GM23248 (cell line): ENCODE measurements around the gene SH3RF3. TPM values are rescaled to one million over a fixed set of nuclear protein-coding genes. Genes with fewer than 3 reads are reported as not detected.
"Not testable (repeated sequence)": the region's sequence is repeated elsewhere in the genome, so short reads cannot be mapped to it uniquely, and the experiment has no call there.

Source experiments
- DNase-seq: peaks from one replicate; pipeline ENCODE4 v3.0.0-alpha.2; 2015
- H2AFZ ChIP-seq: fragments of 200-600 bp; sonication (generic); 2 replicates; pipeline ENCODE4 v1.6.1; 2016; ENCODE audit warnings: antibody characterized with exemption
- H3F3A ChIP-seq: fragments of 200-600 bp; sonication (generic); 2 replicates; pipeline ENCODE4 v1.6.1; 2016; ENCODE audit warnings: mild to moderate bottlenecking, antibody characterized with exemption, mixed run types; ENCODE audit not compliant: insufficient read depth
- H3K27ac ChIP-seq: fragments of 200-600 bp; sonication (generic); 2 replicates; pipeline ENCODE4 v1.5.1; 2016; ENCODE audit warnings: mild to moderate bottlenecking
- H3K27me3 ChIP-seq: fragments of 200-600 bp; sonication (generic); replicated peaks from 2 replicates; pipeline ENCODE4 v1.6.1; 2016; ENCODE audit warnings: mild to moderate bottlenecking; ENCODE audit not compliant: insufficient read depth
- H3K36me3 ChIP-seq: fragments of 200-600 bp; sonication (generic); 2 replicates; pipeline ENCODE4 v1.6.1; 2016; ENCODE audit warnings: low read depth, mild to moderate bottlenecking
- H3K4me1 ChIP-seq: fragments of 200-600 bp; sonication (generic); 2 replicates; pipeline ENCODE4 v1.6.1; 2016; ENCODE audit warnings: mild to moderate bottlenecking; ENCODE audit not compliant: insufficient read depth
- H3K4me2 ChIP-seq: fragments of 200-600 bp; sonication (generic); one replicate; pipeline ENCODE4 v1.6.1; 2016; ENCODE audit warnings: mild to moderate bottlenecking; ENCODE audit not compliant: unreplicated experiment
- H3K4me3 ChIP-seq: fragments of 200-600 bp; sonication (generic); 2 replicates; pipeline ENCODE4 v1.5.1; 2016; ENCODE audit warnings: mild to moderate bottlenecking
- H3K79me2 ChIP-seq: fragments of 200-600 bp; sonication (generic); 2 replicates; pipeline ENCODE4 v1.6.1; 2016; ENCODE audit warnings: mild to moderate bottlenecking; ENCODE audit not compliant: insufficient read depth
- H3K9ac ChIP-seq: fragments of 200-600 bp; sonication (generic); 2 replicates; pipeline ENCODE4 v1.6.1; 2016; ENCODE audit warnings: mild to moderate bottlenecking
- H3K9me2 ChIP-seq: fragments of 200-600 bp; sonication (generic); 2 replicates; pipeline ENCODE4 v1.6.1; 2016; ENCODE audit warnings: mixed run types, mild to moderate bottlenecking, moderate library complexity; ENCODE audit not compliant: insufficient read depth
- H3K9me3 ChIP-seq: fragments of 200-600 bp; sonication (generic); one replicate; pipeline ENCODE4 v1.6.1; 2017; ENCODE audit warnings: low read depth
- H4K20me1 ChIP-seq: fragments of 200-600 bp; sonication (generic); 2 replicates; pipeline ENCODE4 v1.6.0; 2016; ENCODE audit not compliant: insufficient read depth
- EZH2 ChIP-seq: fragments of 200-600 bp; sonication (generic); IDR thresholded peaks from 2 replicates; pipeline ENCODE4 v1.6.1; 2018; ENCODE audit warnings: antibody characterized with exemption, mild to moderate bottlenecking; ENCODE audit not compliant: insufficient read depth, poor library complexity, severe bottlenecking
- EZH2phosphoT487 ChIP-seq: fragments of 200-600 bp; sonication (generic); IDR thresholded peaks from 2 replicates; pipeline ENCODE4 v1.6.1; 2018; ENCODE audit warnings: antibody characterized with exemption, moderate library complexity, mild to moderate bottlenecking, low read depth; ENCODE audit not compliant: insufficient read depth
- WGBS, 2 experiments: methylation state at CpG; one replicate each; pipeline ENCODE4 v1.1.6; 2015 to 2017; ENCODE audit warnings: low lambda C conversion rate in 2 of 2, low coverage in 1 of 2; ENCODE audit errors: missing lambda C conversion rate in 2 of 2; 5-methylcytosine and 5-hydroxymethylcytosine counted together
- in situ Hi-C: fragments of 300-500 bp; cut with MboI; formaldehyde crosslinking; loops from 2 replicates; pipeline ENCODE4 v1.15.0; 2020
- polyA plus RNA-seq: library from polyadenylated mRNA; unstranded; fragments of >200 nt; fragmentation: Nextera tagmentation; extraction: Ambion mirVana; gene quantifications from 2 replicates; pipeline ENCODE4 v1.2.1, GENCODE V29; 2016
- total RNA-seq: library from RNA; depleted of rRNA; stranded (reverse); fragments of >200 nt; shearing (Covaris generic); gene quantifications from 2 replicates; pipeline ENCODE4 v1.2.3, GENCODE V29; 2014

SH3RF3 gene
- total and polyA plus RNA-seq, 2 experiments from 2014 or later = 1.5 to 5.2 TPM

GRCh38 chr2:109108740-109109139 is 20.3 kb upstream of the SH3RF3 start:
- Histone ChIP-seq H3K79me2 (no peaks in the 10 kb centered on the region), H3K27me3 (peaks cover 29% of the 10 kb centered on the region)
- WGBS, 2 experiments = 67 to 77% methylated on average over 9 of the region's 9 CpGs

GRCh38 chr2:109109342-109109741 is 19.7 kb upstream of the SH3RF3 start:
- Histone ChIP-seq H3K9me2 (no peaks in the 10 kb centered on the region), H3K79me2 (no peaks in the 10 kb centered on the region), H3K27ac (no peak overlapping the region), H3F3A (no peaks in the 10 kb centered on the region), H3K9ac (no peak overlapping the region), H3K27me3 (peaks cover 23% of the 10 kb centered on the region), H3K9me3 (no peaks in the 10 kb centered on the region), H3K4me2 (no peak overlapping the region), H3K4me1 (no peaks in the 10 kb centered on the region), H4K20me1 (no peaks in the 10 kb centered on the region), H3K36me3 (no peaks in the 10 kb centered on the region), H2AFZ (no peak overlapping the region), H3K4me3 (no peak overlapping the region)
- WGBS, 2 experiments = 93 to 94% methylated on average over 2 of the region's 2 CpGs
- TF ChIP-seq EZH2 = no peak
- TF ChIP-seq EZH2phosphoT487 = no peak
- no peak for DNase-seq
- in situ Hi-C loops = no loop called here

More at GRCh38 chr2:109108740-109109139, 20.3 kb upstream of the SH3RF3 start:
- Histone ChIP-seq H3K36me3 (no peaks in the 10 kb centered on the region), H2AFZ (no peak overlapping the region), H3K9me3 (no peaks in the 10 kb centered on the region), H4K20me1 (no peaks in the 10 kb centered on the region), H3F3A (no peaks in the 10 kb centered on the region), H3K9ac (no peak overlapping the region), H3K4me3 (no peak overlapping the region), H3K27ac (no peak overlapping the region), H3K4me1 (no peaks in the 10 kb centered on the region), H3K4me2 (no peak overlapping the region), H3K9me2 (no peaks in the 10 kb centered on the region)
- DNase-seq = no peak
- no peak for TF ChIP-seq EZH2phosphoT487
- no peak for TF ChIP-seq EZH2
- in situ Hi-C loops = no loop called here

GRCh38 chr2:109110170-109110569 is 18.8 kb upstream of the SH3RF3 start:
- DNase-seq = no peak
- no peaks in the 10 kb centered on the region for H3K9me3 ChIP-seq
- no peak overlapping the region for H3K9ac ChIP-seq
- H3K4me1 ChIP-seq = no peaks in the 10 kb centered on the region
- 47 to 48% methylated on average over 7 of the region's 7 CpGs for WGBS, 2 experiments
- no peak overlapping the region for H3K4me2 ChIP-seq
- H4K20me1 ChIP-seq = no peaks in the 10 kb centered on the region
- H3K36me3 ChIP-seq = no peaks in the 10 kb centered on the region
- H3K4me3 ChIP-seq = no peak overlapping the region
- peaks cover 23% of the 10 kb centered on the region for H3K27me3 ChIP-seq
- TF ChIP-seq EZH2 = no peak
- TF ChIP-seq EZH2phosphoT487 = no peak
- no peaks in the 10 kb centered on the region for H3K9me2 ChIP-seq
- no peak overlapping the region for H3K27ac ChIP-seq
- in situ Hi-C loops = no loop called here
- no peak overlapping the region for H2AFZ ChIP-seq
- no peaks in the 10 kb centered on the region for H3K79me2 ChIP-seq
- H3F3A ChIP-seq = no peaks in the 10 kb centered on the region

GRCh38 chr2:109117181-109117580 is 11.8 kb upstream of the SH3RF3 start:
- H3K27me3 ChIP-seq = peaks cover 33% of the 10 kb centered on the region
- H3K4me3 ChIP-seq, H3K79me2 ChIP-seq, H3K27ac ChIP-seq, H2AFZ ChIP-seq, H3K9me3 ChIP-seq, H3K9ac ChIP-seq, in situ Hi-C loops, H3F3A ChIP-seq, H4K20me1 ChIP-seq, DNase-seq, H3K4me2 ChIP-seq, H3K36me3 ChIP-seq, H3K9me2 ChIP-seq, H3K4me1 ChIP-seq: not testable (repeated sequence)
- WGBS, 2 experiments = 70 to 75% methylated on average over 8 to 9 of the region's 9 CpGs

GRCh38 chr2:109117780-109118179 is 11.2 kb upstream of the SH3RF3 start:
- no peaks in the 10 kb centered on the region for H3K9me3 ChIP-seq
- no peak overlapping the region for H3K4me2 ChIP-seq
- no peaks in the 10 kb centered on the region for H3K4me1 ChIP-seq
- in situ Hi-C loops = no loop called here
- no peaks in the 10 kb centered on the region for H4K20me1 ChIP-seq
- 78 to 80% methylated on average over 4 of the region's 4 CpGs for WGBS, 2 experiments
- H3K27ac ChIP-seq = no peak overlapping the region
- peaks cover 39% of the 10 kb centered on the region for H3K27me3 ChIP-seq
- no peaks in the 10 kb centered on the region for H3K9me2 ChIP-seq
- no peaks in the 10 kb centered on the region for H3K36me3 ChIP-seq
- no peak for DNase-seq
- no peak overlapping the region for H3K9ac ChIP-seq
- H2AFZ ChIP-seq = no peak overlapping the region
- H3F3A ChIP-seq = no peaks in the 10 kb centered on the region
- no peaks in the 10 kb centered on the region for H3K79me2 ChIP-seq
- no peak overlapping the region for H3K4me3 ChIP-seq
- no peak for TF ChIP-seq EZH2
- no peak for TF ChIP-seq EZH2phosphoT487
